Measurements from ENCODE around the gene INAFM2. TPM values are rescaled to one million over a fixed set of nuclear protein-coding genes. Genes with fewer than 3 reads are reported as not detected.

Gene INAFM2
- total RNA-seq, 1 donor from 2014 or later, result 14.8 TPM

DNA sequence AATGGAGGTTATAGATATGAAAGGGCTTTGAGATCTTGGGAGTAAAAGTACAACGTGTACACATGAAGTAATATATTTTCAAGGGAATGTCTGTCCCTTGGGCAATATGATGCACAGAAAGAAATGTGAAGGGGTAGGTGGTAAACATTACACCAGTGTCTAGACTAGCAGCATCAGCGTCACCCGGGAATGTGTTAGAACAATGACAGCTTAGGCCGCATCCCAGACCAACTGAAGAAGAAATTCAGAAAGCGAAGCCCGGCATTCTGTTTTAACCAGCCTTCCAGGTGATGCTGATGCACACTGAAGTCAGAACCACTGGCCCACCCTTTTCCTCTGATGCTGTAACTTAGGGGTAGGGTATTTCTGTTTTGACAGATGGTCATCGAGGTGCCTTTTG is 6.3 kb downstream of the INAFM2 start:
- no peak for DNase-seq

DNA sequence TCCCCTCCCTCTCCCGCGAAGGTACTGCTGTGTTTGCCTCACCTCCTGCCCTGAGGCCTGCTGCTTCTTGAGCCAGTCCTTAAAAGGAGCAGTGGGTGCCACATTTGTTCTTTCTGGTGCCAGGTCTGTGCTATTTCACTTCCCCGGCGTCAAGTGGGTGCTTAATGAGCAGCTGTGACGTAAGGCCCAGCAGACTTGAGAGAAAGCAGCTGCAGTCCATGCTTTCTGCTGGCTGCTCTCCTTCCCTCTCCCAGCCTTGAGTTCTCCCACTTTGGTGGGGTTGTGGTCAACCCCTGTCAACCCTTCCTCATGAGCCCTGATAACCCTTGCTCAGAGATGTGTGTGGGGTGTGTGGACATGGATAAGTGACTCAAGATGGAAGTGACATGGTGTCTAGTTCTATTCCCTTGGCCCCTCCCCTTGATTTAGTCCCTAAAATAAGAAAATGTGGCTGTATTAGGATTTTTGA is 6.9 kb downstream of the INAFM2 start:
- DNase-seq, result no peak

DNA sequence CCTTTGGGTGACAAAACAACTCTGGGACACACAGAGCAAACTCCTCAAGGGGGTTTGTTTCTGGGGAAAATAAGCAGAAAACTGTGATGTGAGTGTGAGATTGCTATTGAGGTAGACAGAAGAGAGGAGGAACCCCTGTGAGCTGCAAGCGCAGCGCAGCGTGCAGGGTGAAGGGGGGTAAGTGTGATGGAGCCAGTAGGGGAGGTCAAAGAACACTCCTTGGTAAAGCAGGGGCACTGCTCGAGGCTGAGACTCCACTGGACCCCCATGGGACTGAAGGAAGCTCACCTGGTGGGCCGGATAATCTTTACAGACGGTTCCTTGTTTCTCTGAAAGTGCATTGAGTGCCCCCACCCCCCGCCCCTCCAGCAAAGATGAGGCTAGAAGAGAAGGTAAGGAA is 7.5 kb downstream of the INAFM2 start:
- no peak for DNase-seq

DNA sequence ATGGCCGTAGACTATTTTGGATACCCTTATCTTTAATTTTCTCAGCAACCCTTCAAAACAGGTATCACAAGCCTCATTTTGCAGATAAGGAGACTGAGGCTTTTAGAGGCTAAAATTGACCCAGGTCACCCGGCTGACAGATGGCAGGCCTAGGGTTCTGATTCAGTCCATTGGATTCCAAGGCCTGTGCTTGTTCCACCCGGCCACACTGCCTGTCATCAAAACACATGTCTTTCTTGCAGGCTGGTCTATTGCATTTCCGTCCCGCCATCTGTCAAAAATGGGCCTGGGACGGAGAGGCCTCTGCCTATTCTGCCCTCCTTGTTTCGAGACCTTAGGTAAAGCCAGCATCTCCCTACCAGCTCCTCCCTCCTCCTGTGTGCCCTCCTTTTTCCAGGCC is 8.1 kb downstream of the INAFM2 start:
- DNase-seq, result no peak

DNA sequence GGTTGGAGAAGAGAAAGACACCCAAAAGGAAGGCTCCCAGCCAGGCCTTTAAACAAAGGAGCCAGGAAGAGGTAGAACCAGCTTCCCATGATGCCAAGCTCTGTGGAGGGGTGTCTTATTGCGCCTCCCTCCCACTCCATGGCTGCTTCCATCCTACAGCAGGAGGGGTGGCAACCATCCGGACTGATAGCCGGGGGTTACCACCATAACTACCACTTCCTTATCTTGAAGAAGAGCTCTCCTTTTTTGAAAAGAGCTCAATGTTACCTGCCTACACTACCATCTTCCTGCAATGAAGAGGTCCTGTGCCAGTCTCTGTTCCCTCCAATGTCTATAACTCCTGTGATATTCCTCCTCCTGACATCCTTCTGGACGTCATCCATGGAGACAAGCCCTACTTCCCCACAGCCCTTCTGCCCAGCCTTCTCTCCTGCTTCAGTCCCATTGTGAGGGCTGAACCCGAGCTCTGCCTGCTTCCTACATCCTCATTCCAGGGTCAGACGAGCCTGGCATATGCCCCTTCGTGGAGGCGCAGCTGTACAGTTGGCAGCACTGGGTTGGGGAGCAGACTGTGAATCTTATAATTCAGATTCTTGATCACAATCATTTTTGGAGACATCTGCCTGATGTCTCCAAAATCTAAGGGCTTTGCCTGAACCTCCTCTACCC is 8.8 kb downstream of the INAFM2 start:
- no peak for DNase-seq

DNA sequence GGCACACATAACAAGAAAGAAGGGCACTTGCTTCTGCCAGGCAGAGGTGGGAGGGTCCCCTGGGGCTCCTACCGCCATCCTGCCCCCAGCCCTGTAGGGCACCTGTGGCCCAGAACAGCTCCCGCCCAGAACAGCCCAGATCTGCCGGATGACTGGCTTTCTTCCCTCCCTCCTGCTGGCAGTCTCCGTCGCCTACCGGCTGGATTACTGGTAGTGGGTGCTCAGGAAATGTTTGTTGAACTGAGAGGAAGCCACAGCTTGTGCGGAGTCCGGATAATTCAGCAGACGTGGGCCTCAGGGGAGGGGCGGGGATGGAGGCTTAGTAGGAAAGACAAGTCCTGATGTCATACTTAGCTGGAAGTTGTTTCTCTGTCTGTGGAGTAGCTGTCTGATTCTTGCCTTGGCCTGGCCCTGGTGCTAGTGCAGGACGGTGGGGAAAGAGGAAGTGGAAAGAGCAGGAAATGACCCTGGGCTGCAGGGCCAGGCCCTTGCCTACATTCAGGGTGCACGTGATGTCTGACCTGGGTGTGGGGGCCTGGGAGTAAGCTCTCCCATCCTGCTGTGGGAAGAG is 10.5 kb downstream of the INAFM2 start:
- peak; percentile 13 for DNase-seq

DNA sequence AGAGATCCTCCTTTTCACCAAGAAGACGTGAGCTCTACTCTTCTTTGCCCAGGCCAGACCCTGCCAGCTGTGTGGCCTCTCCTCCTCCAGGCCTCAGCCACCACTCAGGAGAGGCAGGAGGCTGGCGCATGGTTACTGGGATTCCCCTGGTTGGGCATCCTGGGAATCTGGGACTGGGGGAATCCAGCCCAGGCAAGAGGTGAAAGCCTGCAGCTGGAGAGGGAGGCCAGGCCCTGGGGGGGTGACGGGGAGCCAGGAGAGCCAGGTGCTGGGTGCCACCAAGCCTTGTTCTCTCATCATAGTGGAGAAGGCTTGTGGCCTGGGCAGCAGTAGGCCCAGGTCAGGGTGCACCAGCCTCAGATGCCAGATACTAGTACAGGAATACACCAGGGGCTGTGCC is 11.0 kb downstream of the INAFM2 start:
- no peak for DNase-seq

DNA sequence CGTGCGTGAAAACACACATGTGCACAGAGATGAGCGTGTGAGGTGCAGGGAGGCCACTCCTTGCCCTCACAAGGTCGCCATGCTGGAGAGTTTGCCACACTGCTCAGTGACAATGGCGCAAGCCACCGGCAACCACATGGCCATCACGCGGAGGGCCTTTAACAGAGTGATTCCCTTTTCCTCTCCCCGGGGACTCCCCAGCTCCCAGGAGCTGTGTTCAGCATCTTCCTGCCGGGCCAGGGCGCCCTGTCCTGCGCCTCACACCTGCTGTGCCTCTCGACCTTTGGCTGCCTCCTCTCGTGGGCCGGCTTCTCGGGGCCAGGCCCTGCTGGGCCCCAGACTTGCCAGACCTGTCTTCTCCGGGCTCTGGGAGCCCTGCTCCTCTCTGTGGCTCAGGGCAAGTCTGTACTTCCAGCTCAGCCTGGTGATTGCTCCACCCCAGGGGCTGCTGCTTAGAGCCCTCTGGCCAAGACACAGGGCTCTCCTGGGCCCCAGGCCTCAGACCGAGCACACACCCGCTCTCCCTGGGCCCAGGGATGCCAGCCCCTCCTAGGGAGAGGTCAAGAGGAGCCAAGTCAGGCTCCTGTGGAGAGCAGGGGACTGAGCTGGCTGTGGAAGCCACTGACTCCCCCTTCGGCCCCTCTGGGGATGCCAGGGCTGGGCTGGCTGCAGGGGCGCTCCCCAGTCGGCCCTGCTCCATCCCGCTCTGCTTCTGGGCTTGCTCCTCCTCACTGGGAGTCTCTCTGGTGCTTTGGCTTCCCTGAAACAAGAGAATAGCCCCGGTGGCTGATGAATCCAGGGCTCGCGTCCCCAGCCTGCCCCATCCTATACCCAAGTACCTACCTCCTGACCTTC is 11.7 kb downstream of the INAFM2 start:
- no peak for DNase-seq

DNA sequence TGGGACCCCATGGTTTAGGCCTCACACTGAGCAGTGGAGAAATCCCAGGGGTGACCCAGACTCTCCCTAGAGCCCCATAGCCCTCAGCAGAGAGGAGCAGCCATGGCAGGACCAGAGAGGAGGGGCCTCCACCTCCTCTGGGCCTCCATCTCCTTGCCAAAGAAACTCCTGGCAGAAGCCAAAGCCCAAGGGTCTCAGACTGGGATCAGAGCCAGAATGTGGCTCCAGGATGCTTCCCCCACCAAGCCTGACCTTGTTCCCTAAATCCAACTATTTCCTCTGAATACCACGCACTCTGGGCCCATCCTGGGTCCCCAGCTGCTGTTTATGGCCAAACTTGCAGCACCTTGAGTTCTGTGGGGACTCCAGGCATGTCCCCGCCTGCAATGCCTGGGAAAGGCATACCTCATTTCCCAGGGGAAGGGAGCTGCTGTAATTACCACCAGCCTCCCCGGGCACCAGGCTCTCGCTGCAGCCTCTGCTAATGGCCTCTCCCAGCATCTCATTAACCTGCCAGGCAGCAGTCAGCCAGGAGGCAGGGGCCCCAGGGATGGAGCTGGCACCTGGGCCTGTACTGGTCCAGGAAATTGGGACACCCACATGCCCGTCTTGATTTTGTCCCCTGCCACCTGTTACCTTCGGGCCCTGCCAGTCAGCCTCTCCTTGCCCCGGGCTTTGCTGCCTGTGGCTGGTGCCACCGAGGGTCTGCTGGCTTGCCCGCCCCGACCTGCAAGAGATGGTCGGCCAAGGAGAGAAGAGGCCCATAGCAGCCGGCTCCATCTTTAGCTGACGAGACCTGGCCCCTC is 12.6 kb downstream of the INAFM2 start:
- DNase-seq, result no peak

DNA sequence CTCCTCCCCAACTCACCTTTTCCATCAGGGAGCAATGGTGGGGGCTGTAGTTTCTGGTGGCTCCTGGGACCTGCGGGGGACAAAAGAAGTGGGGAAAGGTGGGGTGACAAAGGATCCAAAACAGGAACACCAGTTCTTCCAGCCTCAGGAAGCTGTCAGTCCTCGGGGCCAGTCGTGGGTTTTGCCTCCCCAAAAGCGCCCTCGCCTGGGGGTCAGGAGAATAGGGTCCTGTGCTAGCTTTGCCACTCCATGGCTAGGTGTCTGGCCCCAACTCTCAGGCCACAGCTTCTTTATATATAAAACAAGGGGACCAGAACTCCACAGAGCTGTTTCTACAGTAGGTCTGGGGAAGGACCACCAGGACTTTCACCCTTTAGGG is 13.2 kb downstream of the INAFM2 start:
- DNase-seq, result no peak

DNA sequence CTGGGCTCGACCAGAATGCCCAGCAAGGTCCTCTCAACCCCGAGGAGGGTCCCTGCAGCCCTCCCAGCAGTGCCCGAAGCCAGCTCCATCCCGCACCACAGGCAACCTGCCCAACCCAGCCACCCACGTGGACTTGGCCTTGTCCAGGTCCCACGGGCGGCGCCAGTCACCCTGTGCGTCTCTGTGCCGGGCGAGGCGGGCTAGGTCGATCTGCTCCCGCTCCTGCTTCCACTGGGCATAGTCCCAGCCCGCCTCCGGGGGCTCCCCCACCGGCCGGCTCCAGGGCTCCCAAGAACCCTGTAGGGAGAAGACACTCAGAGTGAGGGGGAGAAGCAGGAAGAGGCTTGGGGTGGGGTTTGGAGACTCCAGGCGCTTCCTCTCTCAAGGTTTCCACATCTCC is 14.1 kb downstream of the INAFM2 start:
- DNase-seq, result no peak

DNA sequence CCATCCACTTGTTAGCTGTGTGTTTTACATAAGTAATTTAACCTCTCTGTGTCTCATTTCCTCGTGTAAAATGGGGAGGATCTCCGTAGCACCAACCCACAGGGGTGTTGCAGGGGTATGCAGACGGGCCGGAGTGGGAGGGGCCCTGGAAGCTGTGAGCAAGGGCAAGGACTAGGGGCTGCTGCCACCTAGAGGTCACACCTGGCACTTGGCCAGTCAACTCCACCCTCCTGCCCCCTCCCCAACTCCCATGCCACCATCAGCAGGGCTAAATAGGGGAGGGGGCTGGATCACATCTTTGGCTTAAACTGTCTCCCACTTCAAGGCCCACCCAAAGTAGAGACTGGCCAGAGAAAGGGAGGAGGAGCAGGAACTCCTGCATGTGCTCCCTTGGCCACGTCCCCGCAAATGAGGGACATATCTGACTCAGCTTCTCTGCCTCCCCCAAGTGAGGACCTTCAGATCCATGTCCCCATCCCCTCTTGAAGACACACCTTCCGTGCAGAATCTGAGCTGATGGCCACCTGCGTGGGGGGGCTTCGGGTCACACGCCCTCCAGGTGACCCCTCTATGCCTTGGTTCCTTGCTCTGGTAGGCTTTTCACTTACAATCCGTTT is 14.7 kb downstream of the INAFM2 start:
- DNase-seq, result no peak

DNA sequence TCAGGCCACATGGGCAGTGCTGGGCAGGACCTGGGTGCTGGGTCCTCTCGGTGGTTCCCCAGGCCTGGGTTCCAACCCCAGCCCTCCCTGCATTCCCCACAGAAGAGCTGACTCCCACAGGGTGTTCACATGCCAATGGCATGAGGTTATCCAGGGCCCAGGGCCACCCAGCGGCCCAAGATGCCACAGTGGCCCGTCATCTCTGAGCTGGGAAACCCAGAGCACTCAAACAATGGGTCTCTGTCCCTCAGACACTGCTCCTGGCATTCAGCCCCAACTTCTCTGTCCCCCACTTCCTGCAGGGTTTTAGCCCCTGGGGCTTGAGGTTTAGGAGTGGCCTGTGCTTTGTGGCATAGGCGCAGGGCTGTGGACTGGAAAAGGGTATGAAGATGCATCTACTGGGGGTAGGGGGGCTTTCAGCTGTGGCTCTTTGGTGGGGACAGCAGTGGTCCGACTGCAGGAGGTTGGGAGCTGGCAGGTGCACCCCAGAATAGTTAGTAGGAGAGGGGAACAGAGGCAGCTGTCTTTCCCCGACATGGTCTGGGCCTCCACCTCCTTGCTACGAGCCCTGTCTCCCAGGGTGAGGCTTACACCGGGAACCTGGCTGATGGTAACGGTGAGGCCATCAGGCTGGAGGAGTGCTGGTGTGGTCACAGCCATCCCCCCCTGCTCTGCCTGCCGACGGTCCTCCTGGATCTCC is 15.6 kb downstream of the INAFM2 start:
- peak; percentile 34 for DNase-seq

DNA sequence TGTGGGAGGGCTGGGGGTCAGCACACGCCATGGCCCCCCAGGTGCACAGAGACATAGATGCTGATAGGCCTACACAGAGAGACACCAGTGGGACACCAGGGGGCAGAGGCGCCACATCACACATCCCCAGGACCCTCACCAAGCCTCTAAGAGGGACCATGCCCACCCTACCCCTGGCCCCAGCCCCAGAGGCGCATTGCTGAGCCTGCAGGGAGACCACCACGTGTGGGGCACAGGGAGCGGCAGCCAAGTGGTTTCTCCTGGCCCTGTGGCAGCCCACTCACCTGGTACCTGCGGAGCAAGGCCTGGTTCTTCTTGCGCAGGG is 16.1 kb downstream of the INAFM2 start:
- DNase-seq, result no peak

DNA sequence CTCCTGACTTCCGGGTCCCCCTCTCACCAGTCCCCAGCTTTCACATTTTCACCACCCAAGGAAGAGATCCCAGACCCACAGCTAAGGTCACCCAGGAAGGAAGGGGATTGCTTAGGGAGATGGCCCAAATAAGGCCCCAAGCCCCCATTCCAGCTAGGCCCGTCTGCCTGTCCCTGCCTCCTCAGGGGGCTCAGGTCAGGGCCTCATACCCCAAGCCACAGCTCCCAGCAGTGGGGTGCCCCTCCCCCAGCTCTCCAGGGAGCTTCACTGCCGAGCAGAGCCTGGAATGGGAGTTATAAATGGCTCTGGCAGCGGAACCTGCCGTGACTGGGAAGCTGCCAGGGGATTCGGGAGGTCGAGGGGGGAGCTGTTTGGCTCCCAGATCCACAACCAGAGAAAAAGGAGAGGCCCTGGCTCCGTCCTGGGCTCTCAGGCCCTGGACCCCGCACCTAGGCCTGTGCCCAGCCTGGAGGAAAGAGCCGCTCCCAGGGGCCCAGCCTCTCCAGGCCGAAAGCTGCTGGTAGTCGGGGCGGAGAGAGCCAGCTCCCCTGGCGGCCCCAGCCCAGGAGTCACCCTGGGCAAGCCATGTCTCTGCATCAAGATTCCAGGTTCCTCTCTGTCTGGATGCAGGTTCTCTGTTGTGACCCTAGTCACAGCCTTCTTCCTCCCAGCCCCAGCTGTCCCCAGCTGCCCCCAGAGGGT is 16.7 kb downstream of the INAFM2 start:
- DNase-seq, result no peak

DNA sequence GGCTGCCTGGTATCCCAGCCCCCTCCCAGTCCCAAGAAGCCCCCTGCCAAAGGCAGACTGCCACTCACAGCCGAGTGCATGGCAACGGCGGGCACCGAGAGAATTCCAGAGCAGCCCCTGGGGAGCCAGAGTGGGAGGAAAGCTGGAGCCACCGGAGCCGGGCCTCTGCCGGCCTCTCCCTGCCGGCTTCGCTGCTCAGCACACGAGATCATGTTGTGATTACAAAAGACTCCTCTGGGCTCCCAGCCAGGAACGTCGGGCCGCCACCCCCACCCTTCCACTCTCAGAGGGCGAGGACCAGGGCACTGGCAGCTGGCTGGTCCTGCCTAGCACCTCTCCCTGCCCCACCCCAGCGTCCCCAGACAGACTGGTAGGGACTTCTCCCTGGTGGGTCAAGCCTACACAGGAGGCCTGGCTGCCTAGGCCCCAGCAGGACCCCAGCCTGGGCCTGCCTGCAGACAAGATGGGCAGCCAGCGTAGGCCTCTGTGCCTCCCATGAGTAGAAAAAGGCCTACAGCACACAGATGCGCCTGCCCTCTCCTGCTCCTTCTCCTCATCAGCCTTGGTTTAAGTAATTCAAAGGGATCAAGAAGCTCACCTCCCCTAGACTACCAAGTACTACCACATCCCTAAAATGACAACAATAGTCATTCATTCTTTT is 17.4 kb downstream of the INAFM2 start, which contains the start of gene CCDC9B:
CCDC9B (minus strand) TSS at position 200 of the 661 bp plus-strand sequence; CDS start at position 80, 120 bp downstream.
- DNase-seq, result peak; percentile 75

DNA sequence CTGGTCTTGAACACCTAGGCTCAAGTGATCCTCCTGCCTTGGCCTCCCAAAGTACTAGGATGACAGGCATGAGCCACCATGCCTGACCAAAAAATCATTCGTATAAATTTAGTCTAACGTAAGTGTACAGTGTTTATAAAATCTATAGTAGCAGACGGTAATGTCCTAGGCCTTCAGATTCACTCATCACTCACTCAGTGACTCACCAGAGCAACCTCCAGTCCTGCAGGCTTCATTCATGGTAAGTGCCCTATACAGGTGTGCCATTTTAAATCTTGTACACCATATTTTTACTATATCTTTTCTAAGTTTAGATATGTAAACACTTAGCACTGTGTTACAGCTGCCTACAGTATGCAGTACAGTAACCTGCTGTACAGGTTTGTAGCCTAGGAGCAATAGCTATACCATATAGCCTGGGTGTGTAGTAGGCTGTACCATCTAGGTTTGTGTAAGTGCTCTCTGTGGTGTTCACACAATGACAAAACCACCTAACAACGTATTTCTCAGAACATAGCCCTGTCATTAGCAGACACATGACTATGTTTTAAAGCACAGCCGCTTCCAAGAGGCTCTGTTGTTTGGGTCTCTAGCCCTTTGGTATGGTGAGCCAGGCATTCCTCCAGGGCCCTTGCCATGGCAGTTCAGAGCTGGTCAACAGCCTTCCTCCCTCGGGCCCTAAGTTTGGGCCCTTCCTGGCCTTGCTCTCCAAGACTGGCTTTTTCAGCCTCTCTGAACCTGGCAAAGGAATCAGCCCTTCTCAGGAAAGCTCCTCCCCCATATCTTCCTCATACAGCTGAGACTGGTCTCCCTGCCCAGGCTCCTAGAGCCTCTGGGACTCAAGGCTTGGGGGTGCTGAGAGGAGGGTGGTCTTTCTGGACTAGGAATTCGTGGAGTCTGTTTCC is 19.2 kb downstream of the INAFM2 start:
- no peak for DNase-seq

DNA sequence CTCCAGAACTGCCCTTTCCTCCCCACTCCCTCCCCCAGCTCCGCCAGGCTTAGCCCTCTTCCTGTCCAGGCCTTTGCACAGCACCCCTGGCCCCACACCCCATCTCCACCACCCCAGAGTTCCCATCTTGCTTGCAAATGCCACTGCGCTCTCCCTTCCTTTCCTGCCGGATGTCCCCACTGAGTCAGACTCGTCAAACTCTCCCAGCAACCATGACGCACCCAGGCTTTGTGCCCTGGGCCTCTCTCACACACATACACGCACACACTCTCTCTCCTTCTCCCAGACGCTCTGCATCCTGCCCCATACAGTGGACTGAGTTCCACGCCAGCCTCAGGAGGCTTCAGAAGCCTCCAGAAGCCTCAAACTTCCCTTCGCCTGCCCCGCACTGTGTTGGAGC is 20.0 kb downstream of the INAFM2 start:
- DNase-seq, result no peak

DNA sequence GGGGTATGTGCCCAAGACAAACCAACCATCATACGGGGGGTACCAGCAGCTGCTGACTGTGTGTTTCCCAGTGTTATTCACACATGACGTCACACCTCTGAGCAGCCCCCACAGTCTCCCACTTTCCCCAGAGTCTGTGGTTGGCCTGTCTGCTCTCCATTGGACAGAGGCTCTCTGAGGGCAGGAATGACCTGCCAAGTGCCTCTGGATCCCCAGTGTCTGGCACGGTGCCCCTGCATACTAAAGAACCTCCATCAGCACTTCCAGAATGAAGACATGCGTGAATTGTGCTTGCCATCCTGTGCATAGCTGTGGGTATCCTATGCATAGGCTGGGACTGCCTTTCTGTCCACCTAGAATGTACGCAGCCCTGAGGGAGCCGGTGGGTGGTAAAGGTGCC is 20.7 kb downstream of the INAFM2 start:
- DNase-seq, result no peak
